Neural progenitor cell (in vitro differentiated cells): ENCODE results near the gene PRCC. TPM values are rescaled to one million over a fixed set of nuclear protein-coding genes. Genes with fewer than 3 reads are reported as not detected.

ENCODE experiments used
- DNase-seq: peaks from one replicate; pipeline ENCODE4 v3.0.0-alpha.2; 2016; ENCODE audit warnings: low spot score
- H2AFZ ChIP-seq: fragments of 200-600 bp; sonication (generic); replicated peaks from 2 replicates; pipeline ENCODE4 v1.6.1; 2016; ENCODE audit warnings: antibody characterized with exemption
- H3F3A ChIP-seq: fragments of 200-600 bp; sonication (generic); 2 replicates; pipeline ENCODE4 v1.6.1; 2016; ENCODE audit warnings: antibody characterized with exemption, low read depth
- H3K27ac ChIP-seq: fragments of 200-600 bp; sonication (generic); 2 replicates; pipeline ENCODE4 v1.5.1; 2016; ENCODE audit warnings: mild to moderate bottlenecking
- H3K27me3 ChIP-seq: fragments of 200-600 bp; sonication (generic); 2 replicates; pipeline ENCODE4 v1.6.1; 2016; ENCODE audit warnings: mild to moderate bottlenecking, moderate library complexity
- H3K36me3 ChIP-seq: fragments of 200-600 bp; sonication (generic); 2 replicates; pipeline ENCODE4 v1.5.1; 2016
- H3K4me1 ChIP-seq: fragments of 200-600 bp; sonication (generic); 2 replicates; pipeline ENCODE4 v1.6.1; 2016; ENCODE audit warnings: mixed run types
- H3K4me2 ChIP-seq: fragments of 200-600 bp; sonication (generic); 2 replicates; pipeline ENCODE4 v1.6.1; 2016
- H3K4me3 ChIP-seq: fragments of 200-600 bp; sonication (generic); 2 replicates; pipeline ENCODE4 v1.5.1; 2016
- H3K79me2 ChIP-seq: fragments of 200-600 bp; sonication (generic); 2 replicates; pipeline ENCODE4 v1.6.1; 2016; ENCODE audit warnings: low read depth
- H3K9ac ChIP-seq: fragments of 200-600 bp; sonication (generic); 2 replicates; pipeline ENCODE4 v1.6.1; 2016
- H3K9me3 ChIP-seq: fragments of 200-600 bp; sonication (generic); 2 replicates; pipeline ENCODE4 v1.5.1; 2016; ENCODE audit warnings: low read depth
- H4K20me1 ChIP-seq: fragments of 200-600 bp; sonication (generic); 2 replicates; pipeline ENCODE4 v1.6.1; 2016; ENCODE audit warnings: low read depth
- H3K27ac Mint-ChIP-seq: 3 replicates; pipeline ENCODE4 v1.8.0; 2021; ENCODE audit warnings: mixed read lengths
- H3K27me3 Mint-ChIP-seq: 2 replicates; pipeline ENCODE4 v1.8.0; 2022; ENCODE audit warnings: low read depth, mild to moderate bottlenecking, inconsistent platforms, moderate library complexity, mixed read lengths; ENCODE audit not compliant: insufficient read depth
- H3K36me3 Mint-ChIP-seq: 3 replicates; pipeline ENCODE4 v1.8.0; 2021; ENCODE audit warnings: mixed read lengths
- H3K4me1 Mint-ChIP-seq: 3 replicates; pipeline ENCODE4 v1.8.0; 2021; ENCODE audit warnings: mixed read lengths
- H3K4me3 Mint-ChIP-seq: 3 replicates; pipeline ENCODE4 v1.8.0; 2021; ENCODE audit warnings: mild to moderate bottlenecking, moderate library complexity, mixed read lengths
- H3K9me3 Mint-ChIP-seq: 3 replicates; pipeline ENCODE4 v1.8.0; 2020; ENCODE audit warnings: mixed read lengths
- CTCF ChIP-seq: fragments of 200-600 bp; sonication (generic); IDR thresholded peaks from 2 replicates; pipeline ENCODE4 v1.5.1; 2017; ENCODE audit warnings: antibody characterized with exemption, mild to moderate bottlenecking
- EZH2 ChIP-seq: fragments of 200-600 bp; sonication (generic); IDR thresholded peaks from 2 replicates; pipeline ENCODE4 v1.6.1; 2017; ENCODE audit warnings: antibody characterized with exemption, mild to moderate bottlenecking, moderate library complexity
- EZH2phosphoT487 ChIP-seq: fragments of 200-600 bp; sonication (generic); IDR thresholded peaks from 2 replicates; pipeline ENCODE4 v1.6.1; 2017; ENCODE audit warnings: antibody characterized with exemption
- total RNA-seq: library from RNA; depleted of rRNA; stranded (reverse); fragments of >200 nt; gene quantifications from 2 replicates; pipeline ENCODE4 v1.2.3, GENCODE V29; 2015; ENCODE audit warnings: low replicate concordance

Gene PRCC
- total RNA-seq, 1 donor from 2014 or later: 30.1 TPM

DNA sequence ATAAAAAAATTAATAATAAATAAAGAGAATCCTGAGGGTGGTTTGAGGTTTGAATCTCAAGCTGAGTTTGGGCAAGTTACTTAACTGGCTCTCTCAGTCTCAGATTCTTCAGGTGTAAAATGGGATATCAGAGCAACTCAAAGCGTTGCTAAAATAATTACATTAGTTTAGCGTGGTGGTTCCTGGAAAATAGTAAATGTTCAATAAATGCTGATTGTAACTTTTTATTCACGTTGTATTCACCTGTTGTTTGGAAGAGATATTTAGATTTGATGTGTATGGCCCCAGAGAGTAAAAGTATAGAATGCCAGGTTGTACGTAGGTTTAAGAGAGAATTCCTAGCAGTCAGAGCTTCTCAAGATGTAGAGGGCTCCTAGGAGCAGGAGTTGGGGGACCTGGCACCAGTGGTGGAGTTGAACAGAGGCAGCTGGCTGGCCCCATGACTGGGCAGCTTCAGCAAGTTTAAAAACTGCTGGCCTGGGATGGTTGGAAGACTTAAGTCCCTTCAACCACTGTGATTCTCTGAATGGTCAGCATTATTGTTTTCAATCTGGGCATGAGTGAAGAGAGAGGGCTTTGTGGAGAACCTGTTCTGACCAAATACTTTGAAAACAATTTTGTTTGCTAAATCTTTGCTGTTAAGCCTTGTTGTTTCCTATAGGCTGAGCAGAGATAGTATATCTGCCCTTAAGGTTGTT, 22.4 kb downstream of the PRCC start:
- Histone ChIP-seq H3K27ac (no peak overlapping the region), H3K27me3 (no peaks in the 10 kb centered on the region), H3K4me2 (no peak overlapping the region), H3K9ac (no peak overlapping the region), H3K9me3 (no peaks in the 10 kb centered on the region), H4K20me1 (peaks cover 26% of the 10 kb centered on the region), H3K36me3 (no peaks in the 10 kb centered on the region), H3K4me3 (no peak overlapping the region), H3K79me2 (peaks cover 11% of the 10 kb centered on the region), H3F3A (no peaks in the 10 kb centered on the region), H3K4me1 (no peaks in the 10 kb centered on the region), H2AFZ (no peak overlapping the region)
- H3K27ac Mint-ChIP-seq: no peak overlapping the region
- H3K4me1 Mint-ChIP-seq: no peaks in the 10 kb centered on the region
- peaks cover 44% of the 10 kb centered on the region for H3K36me3 Mint-ChIP-seq
- no peaks in the 10 kb centered on the region for H3K9me3 Mint-ChIP-seq
- TF ChIP-seq CTCF (no peak), EZH2 (no peak)
- no peaks in the 10 kb centered on the region for H3K27me3 Mint-ChIP-seq
- no peak overlapping the region for H3K4me3 Mint-ChIP-seq
- DNase-seq: no peak

- no peak overlapping the region for H3K27ac ChIP-seq
- no peaks in the 10 kb centered on the region for H3K9me3 ChIP-seq
- no peaks in the 10 kb centered on the region for H3K9me3 Mint-ChIP-seq
- DNase-seq: no peak
- H3K36me3 ChIP-seq: peaks cover 19% of the 10 kb centered on the region
- H3K27me3 ChIP-seq: no peaks in the 10 kb centered on the region
- no peaks in the 10 kb centered on the region for H3K4me1 ChIP-seq
- H3F3A ChIP-seq: peaks cover 17% of the 10 kb centered on the region
- H3K4me3 Mint-ChIP-seq: no peak overlapping the region
- H3K79me2 ChIP-seq: no peaks in the 10 kb centered on the region
- no peak overlapping the region for H3K9ac ChIP-seq
- TF ChIP-seq CTCF: no peak
- no peak for TF ChIP-seq EZH2
- no peak for TF ChIP-seq EZH2phosphoT487
- no peak overlapping the region for H3K27ac Mint-ChIP-seq
- H3K4me1 Mint-ChIP-seq: no peaks in the 10 kb centered on the region
- H3K4me2 ChIP-seq: no peak overlapping the region
- no peak overlapping the region for H2AFZ ChIP-seq
- peaks cover 20% of the 10 kb centered on the region for H4K20me1 ChIP-seq
- H3K4me3 ChIP-seq: no peak overlapping the region
- H3K27me3 Mint-ChIP-seq: no peaks in the 10 kb centered on the region
- H3K36me3 Mint-ChIP-seq: peaks cover 35% of the 10 kb centered on the region
These were observed 27.4 kb downstream of the PRCC start for GRCh38 chr1:156794506-156795373.

DNA sequence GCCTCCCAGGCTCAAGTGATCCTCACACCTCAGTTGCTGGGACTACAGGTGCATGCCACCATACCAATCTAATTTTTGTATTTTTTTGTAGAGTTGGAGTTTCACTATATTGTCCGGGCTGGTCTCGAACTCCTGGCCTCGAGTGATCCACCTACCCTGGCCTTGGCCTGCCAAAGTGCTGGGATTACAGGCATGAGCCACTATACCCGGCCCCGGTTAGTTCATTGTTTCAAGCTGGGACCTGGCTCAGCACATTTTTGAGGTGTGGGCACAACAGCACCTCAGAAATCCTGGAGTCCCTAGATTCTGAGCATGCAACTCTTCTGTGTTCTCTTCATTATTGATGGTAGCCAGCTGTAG, 28.0 kb downstream of the PRCC start:
- Histone ChIP-seq H3K4me2 (no peak overlapping the region), H3K4me1 (no peaks in the 10 kb centered on the region), H3K4me3 (no peak overlapping the region), H3K9me3 (no peaks in the 10 kb centered on the region), H3F3A (peaks cover 17% of the 10 kb centered on the region), H3K36me3 (peaks cover 19% of the 10 kb centered on the region), H2AFZ (no peak overlapping the region), H3K27me3 (no peaks in the 10 kb centered on the region), H3K9ac (no peak overlapping the region), H4K20me1 (peaks cover 14% of the 10 kb centered on the region), H3K79me2 (no peaks in the 10 kb centered on the region), H3K27ac (no peak overlapping the region)
- Mint-ChIP-seq H3K27ac (no peak overlapping the region), H3K36me3 (peaks cover 33% of the 10 kb centered on the region), H3K4me1 (no peaks in the 10 kb centered on the region), H3K9me3 (no peaks in the 10 kb centered on the region), H3K27me3 (no peaks in the 10 kb centered on the region), H3K4me3 (no peak overlapping the region)
- no peak for TF ChIP-seq CTCF
- no peak for TF ChIP-seq EZH2phosphoT487
- no peak for TF ChIP-seq EZH2
- DNase-seq: no peak
